ENCODE data around the gene MAD1L1. TPM values are rescaled to one million over a fixed set of nuclear protein-coding genes. Genes with fewer than 3 reads are reported as not detected.

MAD1L1 gene
- polyA plus RNA-seq, 1 experiment, result 32.0 TPM

GRCh38 chr7:1952781-1953180 lies 280.0 kb downstream of the MAD1L1 start:
- H3K36me3 ChIP-seq (ENCODE audit: control insufficient read depth, insufficient read depth, low read length), result peaks cover 4% of the 10 kb centered on the region
- DNase-seq (ENCODE audit: low read depth), result no peak
- TF ChIP-seq, protein P1, sequence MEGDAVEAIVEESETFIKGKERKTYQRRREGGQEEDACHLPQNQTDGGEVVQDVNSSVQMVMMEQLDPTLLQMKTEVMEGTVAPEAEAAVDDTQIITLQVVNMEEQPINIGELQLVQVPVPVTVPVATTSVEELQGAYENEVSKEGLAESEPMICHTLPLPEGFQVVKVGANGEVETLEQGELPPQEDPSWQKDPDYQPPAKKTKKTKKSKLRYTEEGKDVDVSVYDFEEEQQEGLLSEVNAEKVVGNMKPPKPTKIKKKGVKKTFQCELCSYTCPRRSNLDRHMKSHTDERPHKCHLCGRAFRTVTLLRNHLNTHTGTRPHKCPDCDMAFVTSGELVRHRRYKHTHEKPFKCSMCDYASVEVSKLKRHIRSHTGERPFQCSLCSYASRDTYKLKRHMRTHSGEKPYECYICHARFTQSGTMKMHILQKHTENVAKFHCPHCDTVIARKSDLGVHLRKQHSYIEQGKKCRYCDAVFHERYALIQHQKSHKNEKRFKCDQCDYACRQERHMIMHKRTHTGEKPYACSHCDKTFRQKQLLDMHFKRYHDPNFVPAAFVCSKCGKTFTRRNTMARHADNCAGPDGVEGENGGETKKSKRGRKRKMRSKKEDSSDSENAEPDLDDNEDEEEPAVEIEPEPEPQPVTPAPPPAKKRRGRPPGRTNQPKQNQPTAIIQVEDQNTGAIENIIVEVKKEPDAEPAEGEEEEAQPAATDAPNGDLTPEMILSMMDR (IDR thresholded peaks at IDR 0.05; ENCODE audit: insufficient read depth, low read depth, low read length), result no peak
- no peaks in the 10 kb centered on the region for H3K27me3 ChIP-seq (ENCODE audit: control insufficient read depth, insufficient read depth, low read length)
- ChIA-PET POLR2A (no interaction called here), CTCF (no interaction called here)
- H3K4me3 ChIP-seq (ENCODE audit: low read depth, low read length), result no peak overlapping the region

DNA sequence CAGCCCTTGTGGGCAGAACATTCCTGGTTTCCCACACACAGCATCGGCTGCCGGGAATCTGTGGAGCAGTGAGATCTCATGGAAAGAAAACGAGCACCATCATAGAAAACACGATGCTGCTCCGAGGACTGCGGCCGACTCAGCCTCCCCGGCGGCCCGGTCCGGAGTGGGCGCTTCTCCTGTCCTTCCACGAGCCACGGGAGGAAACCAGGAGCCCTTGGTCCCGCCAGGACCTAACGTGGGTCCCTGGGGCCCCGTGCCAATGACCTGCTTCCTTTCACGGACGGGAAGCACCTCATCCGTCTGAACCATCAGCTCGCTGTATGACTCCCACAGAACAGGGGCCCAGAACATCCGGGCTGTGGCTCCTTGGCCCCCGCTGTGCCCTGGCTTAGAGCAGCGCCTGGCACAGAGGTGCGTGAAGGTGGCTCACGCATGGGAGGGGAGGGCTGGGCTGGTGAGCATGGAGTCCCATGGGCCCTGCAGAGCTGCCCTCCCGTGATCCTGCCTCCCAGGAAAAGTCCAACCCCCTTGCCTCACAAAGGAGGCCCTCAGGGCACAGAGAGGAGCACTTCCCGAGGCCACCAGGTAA lies 280.5 kb downstream of the MAD1L1 start:
- ChIA-PET POLR2A (no interaction called here), CTCF (no interaction called here)
- TF ChIP-seq, protein P1 (IDR thresholded peaks at IDR 0.05; ENCODE audit: insufficient read depth, low read depth, low read length), result no peak
- no peak for DNase-seq (ENCODE audit: low read depth)
- H3K4me3 ChIP-seq (ENCODE audit: low read depth, low read length), result no peak overlapping the region
- H3K36me3 ChIP-seq (ENCODE audit: control insufficient read depth, insufficient read depth, low read length), result peaks cover 2% of the 10 kb centered on the region
- no peaks in the 10 kb centered on the region for H3K27me3 ChIP-seq (ENCODE audit: control insufficient read depth, insufficient read depth, low read length)

DNA sequence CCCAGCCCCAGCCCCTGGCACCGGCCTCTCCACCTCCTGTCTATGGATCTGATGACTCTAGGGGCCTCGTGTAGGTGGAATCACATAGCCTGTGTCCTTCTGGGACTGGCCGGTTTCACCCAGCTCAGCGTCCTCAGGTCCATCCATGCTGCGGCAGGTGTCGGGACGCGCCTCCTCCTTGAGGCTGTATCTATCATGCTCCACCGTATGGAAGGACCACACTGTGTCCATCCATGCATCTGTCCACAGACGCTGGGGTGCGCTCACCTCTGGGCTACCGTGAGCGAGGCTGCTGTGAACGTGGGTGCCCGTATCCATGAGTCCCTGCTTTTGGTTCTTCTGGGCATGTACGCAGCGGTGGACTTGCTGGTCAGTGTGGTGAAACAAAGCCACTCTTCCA lies 281.1 kb downstream of the MAD1L1 start:
- no peak overlapping the region for H3K4me3 ChIP-seq (ENCODE audit: low read depth, low read length)
- peaks cover 1% of the 10 kb centered on the region for H3K36me3 ChIP-seq (ENCODE audit: control insufficient read depth, insufficient read depth, low read length)
- POLR2A ChIA-PET, result no interaction called here
- DNase-seq (ENCODE audit: low read depth), result no peak
- no peaks in the 10 kb centered on the region for H3K27me3 ChIP-seq (ENCODE audit: control insufficient read depth, insufficient read depth, low read length)
- CTCF ChIA-PET, result no interaction called here
- TF ChIP-seq, protein P1 (IDR thresholded peaks at IDR 0.05; ENCODE audit: insufficient read depth, low read depth, low read length), result no peak

GRCh38 chr7:1951159-1951536 lies 281.6 kb downstream of the MAD1L1 start:
- TF ChIP-seq, protein P1 (IDR thresholded peaks at IDR 0.05; ENCODE audit: insufficient read depth, low read depth, low read length), result no peak

DNA sequence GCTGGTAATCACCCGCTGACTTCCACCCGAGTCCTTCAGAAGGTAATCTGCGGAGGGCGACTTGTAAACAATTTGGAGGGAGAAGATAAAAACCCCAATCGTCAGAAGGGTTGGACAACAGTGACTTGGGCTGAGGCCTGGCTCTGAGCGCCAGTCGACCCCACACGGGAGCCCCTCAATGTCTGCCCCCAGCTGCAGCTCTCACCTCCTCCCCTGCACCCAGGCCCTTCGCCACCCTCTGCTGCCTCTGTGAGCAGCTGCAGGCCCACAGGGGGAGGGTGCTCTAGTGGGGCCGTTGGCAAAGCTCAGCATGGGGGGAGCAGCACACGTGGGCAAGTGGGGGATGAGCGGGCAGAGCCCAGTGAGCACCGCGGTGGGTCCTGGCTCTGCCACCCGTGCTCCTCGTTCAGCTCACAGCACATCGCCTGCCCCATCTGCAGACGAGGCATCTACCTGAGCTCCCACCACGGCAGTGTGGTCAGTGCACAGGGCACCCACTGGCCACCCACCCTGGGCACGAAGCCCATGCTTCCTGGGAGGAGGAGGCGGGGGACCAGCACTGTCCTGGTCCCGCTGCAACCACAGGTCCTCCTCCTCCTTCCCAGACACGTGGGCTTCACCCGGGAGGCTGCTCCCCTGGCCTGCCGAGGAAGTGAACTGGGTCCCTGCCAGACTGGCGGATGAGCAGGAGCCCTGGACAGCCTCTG lies 282.1 kb downstream of the MAD1L1 start:
- Histone ChIP-seq H3K4me3 (ENCODE audit: low read depth, low read length) (no peak overlapping the region), H3K36me3 (ENCODE audit: control insufficient read depth, insufficient read depth, low read length) (no peaks in the 10 kb centered on the region; the same call in none of the 2 replicates), H3K27me3 (ENCODE audit: control insufficient read depth, insufficient read depth, low read length) (no peaks in the 10 kb centered on the region)
- DNase-seq (ENCODE audit: low read depth), result no peak
- ChIA-PET CTCF (no interaction called here), POLR2A (no interaction called here)
- TF ChIP-seq, protein P1 (IDR thresholded peaks at IDR 0.05; ENCODE audit: insufficient read depth, low read depth, low read length), result no peak

More at GRCh38 chr7:1951159-1951536, 281.6 kb downstream of the MAD1L1 start:
- DNase-seq (ENCODE audit: low read depth), result no peak
- ChIA-PET CTCF (no interaction called here), POLR2A (no interaction called here)
- H3K36me3 ChIP-seq (ENCODE audit: control insufficient read depth, insufficient read depth, low read length), result no peaks in the 10 kb centered on the region; the same call in none of the 2 replicates
- H3K27me3 ChIP-seq (ENCODE audit: control insufficient read depth, insufficient read depth, low read length), result no peaks in the 10 kb centered on the region
- H3K4me3 ChIP-seq (ENCODE audit: low read depth, low read length), result no peak overlapping the region
